Osteocyte (in vitro differentiated cells): ENCODE results near the gene PHLDB2. TPM values are rescaled to one million over a fixed set of nuclear protein-coding genes. Genes with fewer than 3 reads are reported as not detected.

Experiments
- DNase-seq: peaks from one replicate; pipeline ENCODE4 v3.0.0; 2021; ENCODE audit warnings: mixed read lengths; ENCODE audit not compliant: unreplicated experiment; ENCODE audit errors: extremely low spot score
- H3K27ac Mint-ChIP-seq: one replicate; pipeline ENCODE4 v1.8.0; 2021; ENCODE audit warnings: mild to moderate bottlenecking, mixed read lengths; ENCODE audit not compliant: unreplicated experiment
- H3K27me3 Mint-ChIP-seq: one replicate; pipeline ENCODE4 v1.8.0; 2021; ENCODE audit warnings: mixed read lengths; ENCODE audit not compliant: unreplicated experiment
- H3K36me3 Mint-ChIP-seq: one replicate; pipeline ENCODE4 v1.8.0; 2021; ENCODE audit warnings: mixed read lengths; ENCODE audit not compliant: unreplicated experiment
- H3K4me1 Mint-ChIP-seq: one replicate; pipeline ENCODE4 v1.8.0; 2021; ENCODE audit warnings: mixed read lengths; ENCODE audit not compliant: unreplicated experiment
- H3K4me3 Mint-ChIP-seq: one replicate; pipeline ENCODE4 v1.8.0; 2021; ENCODE audit warnings: mild to moderate bottlenecking, moderate library complexity, mixed read lengths; ENCODE audit not compliant: unreplicated experiment
- H3K9me3 Mint-ChIP-seq: one replicate; pipeline ENCODE4 v1.8.0; 2021; ENCODE audit warnings: mixed read lengths; ENCODE audit not compliant: unreplicated experiment
- CTCF ChIP-seq: fragments of 200-600 bp; sonication (generic); IDR thresholded peaks from 2 replicates; pipeline ENCODE4 v1.5.0; 2021; ENCODE audit warnings: antibody characterized with exemption, mild to moderate bottlenecking, moderate library complexity
- total RNA-seq: library from RNA; stranded (reverse); gene quantifications from 2 replicates; pipeline ENCODE4 v1.2.1, GENCODE V29; 2021

PHLDB2 gene
- total RNA-seq, 1 donor from 2014 or later, result 134 TPM

DNA sequence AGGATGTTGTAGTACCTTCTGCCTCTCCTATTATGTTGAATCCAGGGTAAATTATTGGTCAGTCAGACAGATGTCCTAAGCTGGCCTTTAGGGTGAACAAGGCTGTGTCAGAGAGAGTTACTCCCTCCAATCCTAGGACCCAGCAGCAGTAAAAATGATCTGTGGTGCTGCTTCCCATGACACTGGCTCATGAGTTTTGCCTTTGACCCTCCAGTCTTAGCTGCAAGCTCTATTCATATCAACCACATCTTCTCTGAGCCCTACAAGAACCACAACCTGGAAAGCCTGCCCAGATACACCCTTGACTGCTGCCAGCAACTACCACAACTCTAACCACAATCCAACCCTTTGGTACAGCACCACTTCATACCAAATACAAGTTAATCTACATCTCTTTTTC lies 27.2 kb upstream of the PHLDB2 start:
- no peaks in the 10 kb centered on the region for H3K4me1 Mint-ChIP-seq
- no peak for TF ChIP-seq CTCF
- no peak overlapping the region for H3K27ac Mint-ChIP-seq
- no peaks in the 10 kb centered on the region for H3K27me3 Mint-ChIP-seq
- no peaks in the 10 kb centered on the region for H3K9me3 Mint-ChIP-seq
- no peaks in the 10 kb centered on the region for H3K36me3 Mint-ChIP-seq
- no peak overlapping the region for H3K4me3 Mint-ChIP-seq
- DNase-seq, result no peak

- Mint-ChIP-seq H3K4me3 (no peak overlapping the region), H3K9me3 (no peaks in the 10 kb centered on the region), H3K36me3 (no peaks in the 10 kb centered on the region), H3K27me3 (no peaks in the 10 kb centered on the region), H3K27ac (no peak overlapping the region), H3K4me1 (peaks cover 4% of the 10 kb centered on the region)
- TF ChIP-seq CTCF, result no peak
- DNase-seq, result no peak
Observed at GRCh38 chr3:111837112-111837511, 22.0 kb upstream of the PHLDB2 start.

- H3K4me3 Mint-ChIP-seq, result no peak overlapping the region
- no peak for TF ChIP-seq CTCF
- H3K27ac Mint-ChIP-seq, result no peak overlapping the region
- H3K36me3 Mint-ChIP-seq, result no peaks in the 10 kb centered on the region
- peaks cover 4% of the 10 kb centered on the region for H3K4me1 Mint-ChIP-seq
- no peaks in the 10 kb centered on the region for H3K9me3 Mint-ChIP-seq
- H3K27me3 Mint-ChIP-seq, result no peaks in the 10 kb centered on the region
- DNase-seq, result no peak
Observed at GRCh38 chr3:111838133-111838532, 20.9 kb upstream of the PHLDB2 start.

DNA sequence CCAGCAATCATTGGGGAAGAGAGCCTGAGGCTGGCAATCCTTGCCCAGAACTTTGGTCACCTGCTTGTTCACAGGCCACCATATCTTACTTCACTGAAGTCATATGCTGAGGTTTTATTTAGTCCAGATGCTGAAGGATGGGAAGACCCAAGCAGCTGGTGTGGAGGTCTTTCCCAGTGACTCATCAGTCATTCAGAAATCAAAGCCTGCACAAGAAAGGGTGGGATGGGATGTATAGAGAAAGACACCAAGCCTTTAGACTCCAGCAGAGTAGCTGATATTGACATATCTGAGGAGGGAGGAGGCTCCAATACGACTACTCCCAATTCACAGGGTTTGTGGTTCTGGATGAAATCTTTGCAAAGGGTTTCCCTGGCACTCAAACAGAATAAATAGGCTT lies 13.0 kb upstream of the PHLDB2 start:
- no peak overlapping the region for H3K27ac Mint-ChIP-seq
- H3K9me3 Mint-ChIP-seq, result no peaks in the 10 kb centered on the region
- no peak overlapping the region for H3K4me3 Mint-ChIP-seq
- peaks cover 18% of the 10 kb centered on the region for H3K4me1 Mint-ChIP-seq
- TF ChIP-seq CTCF, result no peak
- H3K27me3 Mint-ChIP-seq, result no peaks in the 10 kb centered on the region
- no peak for DNase-seq
- no peaks in the 10 kb centered on the region for H3K36me3 Mint-ChIP-seq

- Mint-ChIP-seq H3K27me3 (no peaks in the 10 kb centered on the region), H3K9me3 (no peaks in the 10 kb centered on the region), H3K4me3 (no peak overlapping the region), H3K36me3 (no peaks in the 10 kb centered on the region), H3K4me1 (peaks cover 25% of the 10 kb centered on the region), H3K27ac (no peak overlapping the region)
- no peak for DNase-seq
- no peak for TF ChIP-seq CTCF
Observed at GRCh38 chr3:111846717-111847116, 12.3 kb upstream of the PHLDB2 start.
